Measurements from ENCODE around the gene LIPC.

DNA sequence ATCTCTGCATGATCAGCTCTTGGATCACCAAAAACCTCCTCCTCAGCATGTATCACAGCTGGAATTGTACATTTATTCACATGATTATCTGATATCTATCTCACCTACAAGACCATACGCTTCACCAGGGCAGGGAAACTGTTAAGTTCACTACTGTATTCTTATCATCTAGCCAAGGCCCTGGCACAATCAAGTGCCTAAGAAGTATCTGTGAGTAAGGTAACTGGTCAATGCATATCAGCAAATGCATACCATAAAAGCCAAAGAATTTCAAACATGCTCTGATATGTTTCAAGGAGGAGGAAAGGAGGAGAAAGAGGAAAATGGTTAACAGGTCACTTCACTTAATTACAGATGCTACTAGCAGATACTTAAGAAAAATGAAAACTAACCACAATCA is 158.4 kb downstream of the LIPC start:
- TF ChIP-seq, protein P1, sequence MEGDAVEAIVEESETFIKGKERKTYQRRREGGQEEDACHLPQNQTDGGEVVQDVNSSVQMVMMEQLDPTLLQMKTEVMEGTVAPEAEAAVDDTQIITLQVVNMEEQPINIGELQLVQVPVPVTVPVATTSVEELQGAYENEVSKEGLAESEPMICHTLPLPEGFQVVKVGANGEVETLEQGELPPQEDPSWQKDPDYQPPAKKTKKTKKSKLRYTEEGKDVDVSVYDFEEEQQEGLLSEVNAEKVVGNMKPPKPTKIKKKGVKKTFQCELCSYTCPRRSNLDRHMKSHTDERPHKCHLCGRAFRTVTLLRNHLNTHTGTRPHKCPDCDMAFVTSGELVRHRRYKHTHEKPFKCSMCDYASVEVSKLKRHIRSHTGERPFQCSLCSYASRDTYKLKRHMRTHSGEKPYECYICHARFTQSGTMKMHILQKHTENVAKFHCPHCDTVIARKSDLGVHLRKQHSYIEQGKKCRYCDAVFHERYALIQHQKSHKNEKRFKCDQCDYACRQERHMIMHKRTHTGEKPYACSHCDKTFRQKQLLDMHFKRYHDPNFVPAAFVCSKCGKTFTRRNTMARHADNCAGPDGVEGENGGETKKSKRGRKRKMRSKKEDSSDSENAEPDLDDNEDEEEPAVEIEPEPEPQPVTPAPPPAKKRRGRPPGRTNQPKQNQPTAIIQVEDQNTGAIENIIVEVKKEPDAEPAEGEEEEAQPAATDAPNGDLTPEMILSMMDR (IDR thresholded peaks at IDR 0.05; ENCODE audit: low read length), result no peak
- TF ChIP-seq EZH2phosphoT487 (IDR thresholded peaks at IDR 0.05; ENCODE audit: low read length), result no peak
